Measurements from ENCODE around the gene SMG6. TPM values are rescaled to one million over a fixed set of nuclear protein-coding genes. Genes with fewer than 3 reads are reported as not detected.

SMG6 gene
- total and polyA plus RNA-seq, 2 donors (not counting 3 experiments of a cell fraction or from before 2014, with no cell fraction given): 40.1 to 42.2 TPM

DNA sequence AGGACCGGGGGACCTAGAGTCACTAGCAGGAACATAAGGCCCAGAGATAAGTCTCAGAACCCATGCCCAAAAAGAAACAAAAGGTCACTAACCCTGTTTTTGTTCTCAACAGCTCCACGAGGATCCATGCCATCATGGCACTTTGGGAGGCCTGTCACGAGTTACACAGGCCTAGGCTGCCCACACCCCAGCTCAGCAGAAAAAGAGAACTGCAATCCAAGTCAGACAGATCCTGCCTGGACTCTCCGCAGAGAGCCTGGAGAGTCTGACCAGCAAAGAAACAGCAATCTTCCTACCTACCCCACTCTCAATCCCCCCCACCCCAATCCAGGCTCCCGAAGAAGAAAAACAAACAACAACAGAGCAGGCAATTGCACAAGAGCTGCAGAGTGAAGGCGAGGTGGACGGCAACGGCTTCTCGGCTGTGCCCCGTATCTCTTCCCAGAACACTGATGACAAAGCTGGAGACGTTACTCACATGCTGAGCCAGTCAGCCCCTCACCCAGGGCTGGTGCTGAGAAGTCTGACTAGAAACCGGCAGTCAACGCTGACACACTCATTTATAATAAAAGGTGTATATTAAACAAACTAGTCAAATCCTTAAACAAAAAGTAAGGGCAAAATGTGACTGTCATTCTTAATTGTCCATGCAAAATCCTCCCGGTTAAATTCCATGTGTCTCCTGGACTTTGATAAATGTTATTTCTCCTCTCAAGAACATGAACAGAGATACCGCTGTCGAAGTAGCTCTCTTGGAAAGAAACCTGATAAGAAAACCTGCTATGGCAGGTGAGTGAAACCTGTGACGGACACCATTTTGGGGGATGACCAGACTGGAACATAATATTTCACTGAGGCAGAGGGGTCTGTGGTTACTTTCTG, 89.3 kb downstream of the SMG6 start:
- Histone ChIP-seq H2AFZ (ENCODE audit: low read depth, low read length) (peak overlapping the region; percentile 8), H3K36me3 (ENCODE audit: control insufficient read depth in 2 of 2, extremely low read depth in 1 of 2, insufficient read depth in 2 of 2, low read length in 2 of 2) (no peaks in the 10 kb centered on the region), H3K9me1 (replicated peaks; ENCODE audit: control insufficient read depth, extremely low read depth, insufficient read depth, low read length) (no peaks in the 10 kb centered on the region), H3K4me3 (replicated peaks in 1 of 3; ENCODE audit: insufficient read depth in 1 of 3, low read depth in 1 of 3, low read length in 3 of 3) (no peak overlapping the region), H3K9ac (replicated peaks; ENCODE audit: extremely low read depth, insufficient read depth, low read length) (peak overlapping the region; percentile 76), H3K4me2 (ENCODE audit: insufficient read depth, low read length) (peak overlapping the region; percentile 79), H3K9me3 (replicated peaks; ENCODE audit: control insufficient read depth, insufficient read depth, low read length) (no peaks in the 10 kb centered on the region), H3K4me1 (ENCODE audit: control insufficient read depth, extremely low read depth, insufficient read depth, low read length) (peaks cover 46% of the 10 kb centered on the region), H3K79me2 (ENCODE audit: control insufficient read depth, insufficient read depth, low read length) (no peaks in the 10 kb centered on the region), H3K27me3 (ENCODE audit: control insufficient read depth in 2 of 2, insufficient read depth in 2 of 2, low read length in 2 of 2) (no peaks in the 10 kb centered on the region), H4K20me1 (replicated peaks; ENCODE audit: control insufficient read depth, extremely low read depth, insufficient read depth, low read length) (no peaks in the 10 kb centered on the region), H3K27ac (ENCODE audit: insufficient read depth, low read depth, low read length) (peak overlapping the region; percentile 81)
- TF ChIP-seq POLR2AphosphoS5 (IDR thresholded peaks at IDR 0.05; ENCODE audit: insufficient read depth, low read depth, low read length) (peak; percentile 33), FOS (IDR thresholded peaks at IDR 0.05; ENCODE audit: borderline replicate concordance, insufficient read depth, low read length) (no peak), POLR2A (IDR thresholded peaks at IDR 0.05; ENCODE audit: low read depth, low read length) (peak; percentile 3)
- CTCF ChIA-PET: interaction anchor here (0.8 to 2.7 kb wide), 15 partner anchors 10 to 160 kb away, joined by 3 to 10 read pairs (median 5); partner anchors contain the start of gene HIC1
- dilution Hi-C loops (cut with MboI; ENCODE audit: extremely low pct_ligation_motif_present, low sequenced_read_pairs): no loop called here
- DNase-seq (ENCODE audit: low read depth, low spot score) (peak; percentile 68), FAIRE-seq (peak; percentile 76)
- POLR2A ChIA-PET: interaction anchor here (0.5 to 1.3 kb wide), 5 partner anchors 23 to 125 kb away, joined by 3 to 15 read pairs (median 3); no protein-coding TSS in a partner anchor
- intact Hi-C loops (cut with micrococcal nuclease): loop anchor here (1.0 kb wide), 1 partner anchor 42 kb away; no protein-coding TSS in a partner anchor
- BruUV-seq (replicated peaks): no TSS peak

DNA sequence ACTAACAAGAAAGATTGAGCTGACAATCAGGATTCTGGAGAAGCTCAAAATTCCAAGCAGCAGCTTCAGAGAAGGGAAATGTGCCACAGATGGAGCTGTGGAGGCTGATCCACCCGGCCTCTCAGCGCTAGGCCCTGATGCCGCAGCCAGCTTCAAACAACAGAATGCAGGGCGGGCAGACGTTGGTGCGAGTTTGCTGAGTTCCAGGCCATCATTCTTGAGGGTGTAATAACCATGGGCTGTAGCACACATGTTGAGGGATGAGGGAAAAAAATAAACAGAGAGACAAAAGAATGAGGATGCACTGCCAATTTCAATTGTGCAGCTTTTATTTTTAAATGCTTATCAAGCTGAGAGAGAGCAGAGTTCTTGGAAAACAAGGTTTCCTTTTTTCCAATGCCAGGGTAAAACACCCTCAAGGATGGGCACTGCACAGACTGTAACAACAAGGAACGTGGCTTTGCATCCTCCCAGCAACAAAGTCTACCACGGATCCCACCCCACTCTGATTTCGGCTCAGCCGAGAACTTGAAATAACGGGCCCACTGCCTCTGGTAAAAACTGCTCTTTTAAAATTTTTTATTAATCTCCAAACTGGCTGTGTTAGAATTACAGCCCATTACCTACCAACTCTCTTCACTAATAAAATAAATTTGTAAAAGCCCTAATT, 90.2 kb downstream of the SMG6 start:
- POLR2A ChIA-PET: interaction anchor here (0.5 to 1.3 kb wide), 4 partner anchors 22 to 124 kb away, joined by 3 to 15 read pairs (median 3); no protein-coding TSS in a partner anchor
- H4K20me1 ChIP-seq (replicated peaks; ENCODE audit: control insufficient read depth, extremely low read depth, insufficient read depth, low read length): no peaks in the 10 kb centered on the region
- CTCF ChIA-PET: interaction anchor here (0.8 to 2.7 kb wide), 10 partner anchors 9 to 159 kb away, joined by 3 to 10 read pairs (median 6); partner anchors contain the start of gene HIC1
- DNase-seq (ENCODE audit: low read depth, low spot score) (peak; percentile 51), FAIRE-seq (peak; percentile 73)
- no peaks in the 10 kb centered on the region for H3K9me3 ChIP-seq (replicated peaks; ENCODE audit: control insufficient read depth, insufficient read depth, low read length)
- no peak overlapping the region for H3K4me3 ChIP-seq (replicated peaks in 1 of 3; ENCODE audit: insufficient read depth in 1 of 3, low read depth in 1 of 3, low read length in 3 of 3)
- peak overlapping the region; percentile 39 for H3K4me2 ChIP-seq (ENCODE audit: insufficient read depth, low read length)
- H3K9me1 ChIP-seq (replicated peaks; ENCODE audit: control insufficient read depth, extremely low read depth, insufficient read depth, low read length): no peaks in the 10 kb centered on the region
- no peaks in the 10 kb centered on the region for H3K79me2 ChIP-seq (ENCODE audit: control insufficient read depth, insufficient read depth, low read length)
- peak overlapping the region; percentile 76 for H3K9ac ChIP-seq (replicated peaks; ENCODE audit: extremely low read depth, insufficient read depth, low read length)
- BruUV-seq (replicated peaks): no TSS peak
- H3K27ac ChIP-seq (ENCODE audit: insufficient read depth, low read depth, low read length): peak overlapping the region; percentile 81
- H3K27me3 ChIP-seq (ENCODE audit: control insufficient read depth in 2 of 2, insufficient read depth in 2 of 2, low read length in 2 of 2): no peaks in the 10 kb centered on the region
- intact Hi-C loops (cut with micrococcal nuclease): no loop called here
- peaks cover 46% of the 10 kb centered on the region for H3K4me1 ChIP-seq (ENCODE audit: control insufficient read depth, extremely low read depth, insufficient read depth, low read length)
- TF ChIP-seq GATA2 (IDR thresholded peaks at IDR 0.05; ENCODE audit: insufficient read depth, insufficient read length, low read depth, low read length) (no peak), POLR2A (IDR thresholded peaks at IDR 0.05; ENCODE audit: low read depth, low read length) (no peak), POLR2AphosphoS5 (IDR thresholded peaks at IDR 0.05; ENCODE audit: insufficient read depth, low read depth, low read length) (no peak)
- TF ChIP-seq, protein P1, sequence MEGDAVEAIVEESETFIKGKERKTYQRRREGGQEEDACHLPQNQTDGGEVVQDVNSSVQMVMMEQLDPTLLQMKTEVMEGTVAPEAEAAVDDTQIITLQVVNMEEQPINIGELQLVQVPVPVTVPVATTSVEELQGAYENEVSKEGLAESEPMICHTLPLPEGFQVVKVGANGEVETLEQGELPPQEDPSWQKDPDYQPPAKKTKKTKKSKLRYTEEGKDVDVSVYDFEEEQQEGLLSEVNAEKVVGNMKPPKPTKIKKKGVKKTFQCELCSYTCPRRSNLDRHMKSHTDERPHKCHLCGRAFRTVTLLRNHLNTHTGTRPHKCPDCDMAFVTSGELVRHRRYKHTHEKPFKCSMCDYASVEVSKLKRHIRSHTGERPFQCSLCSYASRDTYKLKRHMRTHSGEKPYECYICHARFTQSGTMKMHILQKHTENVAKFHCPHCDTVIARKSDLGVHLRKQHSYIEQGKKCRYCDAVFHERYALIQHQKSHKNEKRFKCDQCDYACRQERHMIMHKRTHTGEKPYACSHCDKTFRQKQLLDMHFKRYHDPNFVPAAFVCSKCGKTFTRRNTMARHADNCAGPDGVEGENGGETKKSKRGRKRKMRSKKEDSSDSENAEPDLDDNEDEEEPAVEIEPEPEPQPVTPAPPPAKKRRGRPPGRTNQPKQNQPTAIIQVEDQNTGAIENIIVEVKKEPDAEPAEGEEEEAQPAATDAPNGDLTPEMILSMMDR (IDR thresholded peaks at IDR 0.05; ENCODE audit: extremely low read depth in 1 of 2, insufficient read depth in 1 of 2, low read depth in 1 of 2, low read length in 2 of 2): no peak
- TF ChIP-seq, protein P2, sequence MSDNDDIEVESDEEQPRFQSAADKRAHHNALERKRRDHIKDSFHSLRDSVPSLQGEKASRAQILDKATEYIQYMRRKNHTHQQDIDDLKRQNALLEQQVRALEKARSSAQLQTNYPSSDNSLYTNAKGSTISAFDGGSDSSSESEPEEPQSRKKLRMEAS (IDR thresholded peaks at IDR 0.05; ENCODE audit: insufficient read depth, insufficient read length): no peak
- peak overlapping the region; percentile 3 for H2AFZ ChIP-seq (ENCODE audit: low read depth, low read length)
- dilution Hi-C loops (cut with MboI; ENCODE audit: extremely low pct_ligation_motif_present, low sequenced_read_pairs): no loop called here
- H3K36me3 ChIP-seq (ENCODE audit: control insufficient read depth in 2 of 2, extremely low read depth in 1 of 2, insufficient read depth in 2 of 2, low read length in 2 of 2): no peaks in the 10 kb centered on the region
